SU-DHL-6 (cell line): ENCODE measurements around the gene TMEM250.

ENCODE experiments used
- CTCF ChIP-seq: fragments of 200-600 bp; sonication (generic); IDR thresholded peaks from one replicate; pipeline ENCODE4 v1.5.1; 2017; ENCODE audit warnings: antibody characterized with exemption, mild to moderate bottlenecking, low read length, moderate library complexity; ENCODE audit not compliant: insufficient read depth, poor library complexity, severe bottlenecking
- EZH2phosphoT487 ChIP-seq: fragments of 200-600 bp; sonication (generic), shearing (Covaris generic); conservative IDR thresholded peaks from 2 replicates; pipeline ENCODE4 v1.6.1; 2018; ENCODE audit warnings: mild to moderate bottlenecking, antibody characterized with exemption, low read length, moderate library complexity, mixed read lengths

- TF ChIP-seq CTCF (no peak), EZH2phosphoT487 (no peak)
These were observed 18.9 kb upstream of the TMEM250 start for GRCh38 chr9:136137321-136138265.
